Measurements from ENCODE around the gene SPRED2. TPM values are rescaled to one million over a fixed set of nuclear protein-coding genes. Genes with fewer than 3 reads are reported as not detected.
A peak's percentile ranks its signal among the peaks of the same experiment; 100 is the strongest.

SPRED2 gene
- total and polyA plus RNA-seq, 8 donors: 6.2 to 20.0 (median 15.2) TPM

- Histone ChIP-seq H3K27ac (no peak overlapping the region), H3K27me3 (no peaks in the 10 kb centered on the region), H3K4me3 (no peak overlapping the region), H3K36me3 (no peaks in the 10 kb centered on the region), H3K4me1 (peaks cover 35 to 38% (median 37%) of the 10 kb centered on the region in 3 donors), H3K9me3 (no peaks in the 10 kb centered on the region)
- 93 to 100% methylated on average over 1 of the region's 1 CpG for WGBS, 2 donors
- DNase-seq: no peak
- ATAC-seq: no peak
- intact Hi-C loops (cut with DNase I): no loop called here
- no peak for FAIRE-seq
- TF ChIP-seq CTCF (IDR thresholded peaks at IDR 0.05): no peak
Measured at GRCh38 chr2:65415091-65415490, 17.3 kb downstream of the SPRED2 start.

- no peak for FAIRE-seq
- H3K27ac ChIP-seq: no peak overlapping the region
Measured at GRCh38 chr2:65413610-65414009, 18.8 kb downstream of the SPRED2 start.

DNA sequence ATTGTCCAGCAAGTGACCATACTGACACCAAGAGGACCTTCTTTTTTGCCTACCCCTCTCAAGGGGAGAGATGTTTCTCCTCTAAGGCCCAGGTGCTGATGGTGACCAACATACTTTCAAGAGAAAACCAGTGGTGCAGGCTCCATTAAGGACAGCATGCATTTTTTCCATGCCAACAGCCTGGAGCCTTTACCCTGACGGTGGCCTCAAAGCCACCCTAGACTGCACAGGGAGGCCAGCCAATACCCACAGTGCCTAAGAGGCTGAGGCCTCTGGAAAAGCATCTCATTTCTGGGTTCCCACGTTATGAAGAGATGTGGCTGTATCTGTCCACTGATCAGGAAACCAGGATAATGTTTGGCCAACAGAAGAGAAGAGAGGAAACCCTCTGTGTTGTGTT lies 19.3 kb downstream of the SPRED2 start:
- no peak for DNase-seq
- 44 to 63% methylated on average over 2 of the region's 2 CpGs for WGBS, 2 donors
- Histone ChIP-seq H3K27ac (no peak overlapping the region), H3K4me3 (no peak overlapping the region), H3K9me3 (no peaks in the 10 kb centered on the region), H3K27me3 (no peaks in the 10 kb centered on the region), H3K4me1 (peaks cover 35 to 40% (median 38%) of the 10 kb centered on the region in 3 donors), H3K36me3 (no peaks in the 10 kb centered on the region)
- intact Hi-C loops (cut with DNase I): no loop called here
- TF ChIP-seq CTCF (IDR thresholded peaks at IDR 0.05): no peak
- ATAC-seq: no peak
- FAIRE-seq: no peak

More at GRCh38 chr2:65413610-65414009, 18.8 kb downstream of the SPRED2 start:
- TF ChIP-seq CTCF (IDR thresholded peaks at IDR 0.05): no peak
- Histone ChIP-seq H3K36me3 (no peaks in the 10 kb centered on the region), H3K4me3 (no peak overlapping the region), H3K27me3 (no peaks in the 10 kb centered on the region), H3K4me1 (peaks cover 35 to 40% (median 38%) of the 10 kb centered on the region in 3 donors), H3K9me3 (no peaks in the 10 kb centered on the region)
- ATAC-seq: no peak
- intact Hi-C loops (cut with DNase I): no loop called here
- no peak for DNase-seq
- WGBS, 2 donors: 51 to 53% methylated on average over 2 of the region's 2 CpGs

DNA sequence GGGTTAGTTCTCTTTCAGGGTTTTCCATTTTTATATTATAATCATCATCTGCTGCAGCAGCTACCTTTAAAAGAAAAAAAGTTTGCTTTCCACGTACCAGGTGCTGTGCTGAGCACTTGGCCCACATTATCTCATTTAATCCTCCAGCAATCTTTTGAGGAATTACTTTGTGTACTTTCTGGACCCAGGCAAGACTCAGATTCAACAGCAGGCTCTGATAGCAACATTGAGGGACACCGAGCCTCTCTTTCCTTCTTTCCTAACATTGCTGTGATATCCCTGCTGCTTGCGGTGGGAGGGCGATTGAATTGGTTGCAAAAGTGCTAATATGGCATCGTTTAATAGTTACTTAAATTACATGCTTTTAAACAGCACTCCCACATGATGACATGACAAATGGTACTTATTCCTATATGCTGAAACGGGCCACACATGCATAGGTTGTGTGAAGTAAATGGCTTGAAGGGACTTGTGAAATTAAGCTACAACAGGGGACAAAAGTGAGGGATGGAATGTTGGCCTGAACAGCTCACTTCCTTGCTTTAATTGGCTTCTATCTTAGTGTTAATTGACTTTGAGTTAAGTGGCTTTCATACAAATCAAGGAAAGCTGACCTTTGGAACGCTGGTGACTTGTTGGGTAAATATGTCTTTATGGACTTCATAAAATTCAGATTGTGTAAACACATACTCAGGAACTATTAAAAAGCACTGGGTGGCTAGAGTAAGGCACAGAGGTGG lies 21.2 kb downstream of the SPRED2 start:
- H3K4me1 ChIP-seq: peaks cover 22 to 36% (median 29%) of the 10 kb centered on the region in 3 donors
- DNase-seq (no peak), FAIRE-seq (no peak), ATAC-seq (peak; percentile 67 to 85 (median 76))
- TF ChIP-seq CTCF (IDR thresholded peaks at IDR 0.05): no peak
- no peak overlapping the region for H3K4me3 ChIP-seq
- peak overlapping the region in 1 of 4 donors; percentile 20 for H3K27ac ChIP-seq
- 42 to 43% methylated on average over 7 of the region's 7 CpGs for WGBS, 2 donors
- no peaks in the 10 kb centered on the region for H3K36me3 ChIP-seq
- intact Hi-C loops (cut with DNase I): no loop called here
- H3K9me3 ChIP-seq: no peaks in the 10 kb centered on the region
- H3K27me3 ChIP-seq: no peaks in the 10 kb centered on the region

GRCh38 chr2:65409045-65409444 lies 23.4 kb downstream of the SPRED2 start:
- Histone ChIP-seq H3K4me3 (no peak overlapping the region), H3K27me3 (no peaks in the 10 kb centered on the region), H3K4me1 (peaks cover 13 to 37% (median 23%) of the 10 kb centered on the region in 3 donors), H3K36me3 (no peaks in the 10 kb centered on the region), H3K27ac (no peak overlapping the region), H3K9me3 (no peaks in the 10 kb centered on the region)
- DNase-seq (no peak), ATAC-seq (no peak), FAIRE-seq (no peak)
- TF ChIP-seq CTCF (IDR thresholded peaks at IDR 0.05): no peak
- 90 to 95% methylated on average over 2 of the region's 2 CpGs for WGBS, 2 donors
- intact Hi-C loops (cut with DNase I): no loop called here

Measured in pancreas (tissue), 10 donors.